CD4-positive, CD25-positive, alpha-beta regulatory T cell (primary cell): ENCODE results near the gene GDI2. TPM values are rescaled to one million over a fixed set of nuclear protein-coding genes. Genes with fewer than 3 reads are reported as not detected.

ENCODE experiments used
- ATAC-seq, 2 donors: fragments of 150-1000 bp; cut with Tn5 transposase; one replicate each; pipeline ENCODE4 v1.10.0; 2021; ENCODE audit warnings: low read depth in 2 of 2, moderate number of reproducible peaks in 2 of 2, moderate library complexity in 1 of 2
- DNase-seq, 3 donors: peaks; one replicate each; pipeline versions ENCODE4 v3.0.0 to v3.0.0-alpha.2; 2012 to 2022; ENCODE audit warnings: mixed read lengths in 1 of 3
- H3K27ac ChIP-seq: one replicate; pipeline ENCODE4 v1.7.0; 2013; ENCODE audit warnings: mild to moderate bottlenecking, low read length; ENCODE audit not compliant: insufficient read depth, poor library complexity, severe bottlenecking
- H3K27me3 ChIP-seq: one replicate; pipeline ENCODE4 v1.7.0; 2013; ENCODE audit warnings: low read length; ENCODE audit not compliant: control insufficient read depth, insufficient read depth
- H3K36me3 ChIP-seq: one replicate; pipeline ENCODE4 v1.7.0; 2013; ENCODE audit warnings: mild to moderate bottlenecking, low read length, moderate library complexity; ENCODE audit not compliant: control insufficient read depth, insufficient read depth
- H3K4me1 ChIP-seq: 2 replicates; pipeline ENCODE4 v1.7.0; 2013; ENCODE audit warnings: mild to moderate bottlenecking, low read length; ENCODE audit not compliant: insufficient read depth, control insufficient read depth, poor library complexity, severe bottlenecking
- H3K4me3 ChIP-seq: one replicate; pipeline ENCODE4 v1.7.0; 2013; ENCODE audit warnings: low read depth, mild to moderate bottlenecking, low read length, moderate library complexity
- H3K9me3 ChIP-seq, 2 experiments: 1 replicate in 1 of 2; 2 replicates in 1 of 2; pipeline ENCODE4 v1.7.0; 2013; ENCODE audit warnings: low read length in 2 of 2, mild to moderate bottlenecking in 1 of 2, moderate library complexity in 1 of 2; ENCODE audit not compliant: control insufficient read depth in 2 of 2
- H3K27ac Mint-ChIP-seq, 3 donors: one replicate each; pipeline ENCODE4 v1.8.0; 2020 to 2022; ENCODE audit warnings: mild to moderate bottlenecking in 3 of 3, mixed read lengths in 3 of 3, moderate library complexity in 2 of 3
- H3K27me3 Mint-ChIP-seq: one replicate; pipeline ENCODE4 v1.8.0; 2022; ENCODE audit warnings: mild to moderate bottlenecking, mixed read lengths
- H3K36me3 Mint-ChIP-seq: one replicate; pipeline ENCODE4 v1.8.0; 2020; ENCODE audit warnings: mixed read lengths
- H3K4me1 Mint-ChIP-seq, 4 donors: one replicate each; pipeline ENCODE4 v1.8.0; 2020 to 2022; ENCODE audit warnings: mixed read lengths in 4 of 4, mild to moderate bottlenecking in 1 of 4
- H3K4me3 Mint-ChIP-seq, 4 donors: one replicate each; pipeline ENCODE4 v1.8.0; 2020 to 2022; ENCODE audit warnings: mild to moderate bottlenecking in 4 of 4, mixed read lengths in 4 of 4, moderate library complexity in 3 of 4
- H3K9me3 Mint-ChIP-seq, 7 donors: one replicate each; pipeline ENCODE4 v1.8.0; 2020 to 2022; ENCODE audit warnings: mixed read lengths in 7 of 7, mild to moderate bottlenecking in 3 of 7, moderate library complexity in 2 of 7
- polyA plus RNA-seq, 4 donors: library from polyadenylated mRNA; unstranded; fragments of 300-500 nt; fragmentation: Illumina TruSeq; gene quantifications; one replicate each; pipeline ENCODE4 v1.2.3, GENCODE V29; 2021
- total RNA-seq: library from RNA; stranded (reverse); gene quantifications from one replicate; pipeline ENCODE4 v1.2.3, GENCODE V29; 2022

Gene GDI2
- 114 TPM for total RNA-seq
- 100 to 1,000 TPM; 197 to 250 (median 243) TPM for polyA plus RNA-seq

- Mint-ChIP-seq H3K9me3 (no peaks in the 10 kb centered on the region), H3K27me3 (peaks cover 5% of the 10 kb centered on the region), H3K4me1 (peaks cover 36 to 64% (median 45%) of the 10 kb centered on the region in 4 donors), H3K4me3 (peak within 1 kb of the TSS; percentile 89 to 99 (median 96)), H3K27ac (peak within 1 kb of the TSS; percentile 95 to 96 (median 95)), H3K36me3 (peaks cover 4% of the 10 kb centered on the region)
- DNase-seq (peak; percentile 95 to 97 (median 97)), ATAC-seq (peak; percentile 92 to 94)
- Histone ChIP-seq H3K9me3 (no peaks in the 10 kb centered on the region), H3K27ac (peak within 1 kb of the TSS; percentile 97), H3K4me3 (peak within 1 kb of the TSS; percentile 95), H3K27me3 (no peaks in the 10 kb centered on the region), H3K36me3 (no peaks in the 10 kb centered on the region), H3K4me1 (peaks cover 54% of the 10 kb centered on the region)
Observed at GRCh38 chr10:5813341-5814109, at the start of gene GDI2. GDI2 (minus strand) TSS chr10:5813434; CDS start chr10:5813258, 176 bp downstream.

GRCh38 chr10:5862360-5862961 lies 49.2 kb upstream of the GDI2 start:
- H3K36me3 ChIP-seq: no peaks in the 10 kb centered on the region
- no peak for DNase-seq
- Mint-ChIP-seq H3K4me3 (no peak overlapping the region), H3K27me3 (no peaks in the 10 kb centered on the region), H3K4me1 (no peaks in the 10 kb centered on the region), H3K9me3 (no peaks in the 10 kb centered on the region), H3K36me3 (peaks cover 20% of the 10 kb centered on the region), H3K27ac (peak overlapping the region in 1 of 3 donors; percentile 58)
- H3K27ac ChIP-seq: no peak overlapping the region
- H3K27me3 ChIP-seq: no peaks in the 10 kb centered on the region
- H3K4me3 ChIP-seq: no peak overlapping the region
- ATAC-seq: peak in 1 of 2 donors; percentile 16
- H3K4me1 ChIP-seq: no peaks in the 10 kb centered on the region
- no peaks in the 10 kb centered on the region for H3K9me3 ChIP-seq

- no peaks in the 10 kb centered on the region for H3K4me1 ChIP-seq
- H3K9me3 ChIP-seq: no peaks in the 10 kb centered on the region
- Mint-ChIP-seq H3K9me3 (peaks cover 0 to 2% (median 0%) of the 10 kb centered on the region in 7 donors), H3K4me3 (no peak overlapping the region), H3K27me3 (no peaks in the 10 kb centered on the region), H3K36me3 (peaks cover 20% of the 10 kb centered on the region), H3K27ac (no peak overlapping the region), H3K4me1 (no peaks in the 10 kb centered on the region)
- H3K27ac ChIP-seq: no peak overlapping the region
- ATAC-seq (no peak), DNase-seq (no peak)
- H3K4me3 ChIP-seq: no peak overlapping the region
- H3K27me3 ChIP-seq: no peaks in the 10 kb centered on the region
- H3K36me3 ChIP-seq: no peaks in the 10 kb centered on the region
Observed at GRCh38 chr10:5860066-5860465, 46.8 kb upstream of the GDI2 start.

GRCh38 chr10:5858811-5859210 lies 45.6 kb upstream of the GDI2 start:
- ATAC-seq: no peak

GRCh38 chr10:5856701-5857004 lies 43.4 kb upstream of the GDI2 start:
- ATAC-seq (no peak), DNase-seq (no peak)
- H3K4me3 ChIP-seq: no peak overlapping the region
- Mint-ChIP-seq H3K27me3 (no peaks in the 10 kb centered on the region), H3K27ac (no peak overlapping the region), H3K9me3 (peaks cover 0 to 3% (median 0%) of the 10 kb centered on the region in 7 donors), H3K36me3 (peaks cover 5% of the 10 kb centered on the region), H3K4me3 (no peak overlapping the region), H3K4me1 (no peaks in the 10 kb centered on the region)
- no peaks in the 10 kb centered on the region for H3K36me3 ChIP-seq
- no peaks in the 10 kb centered on the region for H3K27me3 ChIP-seq
- H3K9me3 ChIP-seq: no peaks in the 10 kb centered on the region
- H3K4me1 ChIP-seq: no peaks in the 10 kb centered on the region
- no peak overlapping the region for H3K27ac ChIP-seq

More at GRCh38 chr10:5858811-5859210, 45.6 kb upstream of the GDI2 start:
- Histone ChIP-seq H3K27ac (no peak overlapping the region), H3K4me3 (no peak overlapping the region), H3K9me3 (no peaks in the 10 kb centered on the region), H3K27me3 (no peaks in the 10 kb centered on the region), H3K36me3 (no peaks in the 10 kb centered on the region), H3K4me1 (no peaks in the 10 kb centered on the region)
- H3K27ac Mint-ChIP-seq: no peak overlapping the region
- H3K4me1 Mint-ChIP-seq: no peaks in the 10 kb centered on the region
- no peaks in the 10 kb centered on the region for H3K27me3 Mint-ChIP-seq
- no peak overlapping the region for H3K4me3 Mint-ChIP-seq
- no peak for DNase-seq
- peaks cover 14% of the 10 kb centered on the region for H3K36me3 Mint-ChIP-seq
- peaks cover 0 to 2% (median 0%) of the 10 kb centered on the region in 7 donors for H3K9me3 Mint-ChIP-seq

- H3K27ac Mint-ChIP-seq: peak overlapping the region in 1 of 3 donors; percentile 69
- Histone ChIP-seq H3K9me3 (no peaks in the 10 kb centered on the region), H3K27me3 (no peaks in the 10 kb centered on the region), H3K4me1 (no peaks in the 10 kb centered on the region), H3K27ac (no peak overlapping the region), H3K4me3 (no peak overlapping the region), H3K36me3 (no peaks in the 10 kb centered on the region)
- H3K27me3 Mint-ChIP-seq: no peaks in the 10 kb centered on the region
- no peak overlapping the region for H3K4me3 Mint-ChIP-seq
- ATAC-seq (no peak), DNase-seq (no peak)
- no peaks in the 10 kb centered on the region for H3K4me1 Mint-ChIP-seq
- peaks cover 0 to 3% (median 0%) of the 10 kb centered on the region in 7 donors for H3K9me3 Mint-ChIP-seq
- no peaks in the 10 kb centered on the region for H3K36me3 Mint-ChIP-seq
Observed at GRCh38 chr10:5855979-5856700, 42.9 kb upstream of the GDI2 start.

GRCh38 chr10:5854131-5854475 lies 40.9 kb upstream of the GDI2 start:
- Histone ChIP-seq H3K4me3 (no peak overlapping the region), H3K36me3 (no peaks in the 10 kb centered on the region), H3K4me1 (no peaks in the 10 kb centered on the region), H3K27me3 (no peaks in the 10 kb centered on the region), H3K9me3 (no peaks in the 10 kb centered on the region), H3K27ac (no peak overlapping the region)
- Mint-ChIP-seq H3K4me1 (no peaks in the 10 kb centered on the region), H3K4me3 (no peak overlapping the region), H3K27me3 (no peaks in the 10 kb centered on the region), H3K27ac (no peak overlapping the region), H3K36me3 (no peaks in the 10 kb centered on the region), H3K9me3 (peaks cover 0 to 4% (median 0%) of the 10 kb centered on the region in 7 donors)
- no peak for ATAC-seq
- DNase-seq: no peak
